GM04503 (cell line): ENCODE results near the gene CALCOCO2.
A peak's percentile ranks its signal among the peaks of the same experiment; 100 is the strongest.

Experiments used
- DNase-seq: peaks from one replicate; pipeline ENCODE4 v3.0.0-alpha.2; 2012; ENCODE audit warnings: low read depth

The CALCOCO2 gene

DNA sequence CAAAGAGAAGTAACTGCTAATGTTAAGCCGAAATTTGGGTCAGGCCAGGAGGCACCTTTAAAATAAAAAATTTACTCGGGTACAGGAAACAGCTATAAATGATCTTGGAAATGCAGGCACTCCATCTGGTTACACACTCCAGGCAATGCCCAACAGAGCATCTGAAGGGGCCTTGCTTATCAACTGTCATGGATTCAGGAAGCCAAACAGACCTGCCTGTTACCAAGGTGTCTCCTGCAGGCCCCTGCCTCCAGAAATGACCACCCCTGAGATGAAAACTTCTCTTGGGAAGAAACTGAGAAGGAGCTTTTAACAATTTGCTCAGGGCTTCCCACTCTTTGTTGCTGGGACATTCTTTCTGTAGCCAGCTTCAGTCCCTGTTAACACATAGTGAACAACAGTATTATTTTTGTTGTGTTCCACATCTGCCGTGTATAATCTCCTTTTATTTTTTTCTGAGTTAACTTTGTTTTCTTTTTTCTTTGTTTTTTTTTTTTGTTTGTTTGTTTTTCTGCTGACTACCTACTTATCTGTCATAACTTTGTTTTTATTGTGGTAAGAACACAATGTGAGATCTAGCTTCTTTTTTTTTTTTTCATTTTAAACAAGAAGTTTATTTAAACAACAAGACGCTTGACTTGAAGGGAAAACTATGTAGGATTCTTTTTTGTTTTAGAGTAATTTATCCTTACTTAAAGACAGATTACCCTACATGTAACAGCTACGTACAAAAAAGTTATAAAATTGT lies 43.0 kb downstream of the CALCOCO2 start:
- DNase-seq: no peak

DNA sequence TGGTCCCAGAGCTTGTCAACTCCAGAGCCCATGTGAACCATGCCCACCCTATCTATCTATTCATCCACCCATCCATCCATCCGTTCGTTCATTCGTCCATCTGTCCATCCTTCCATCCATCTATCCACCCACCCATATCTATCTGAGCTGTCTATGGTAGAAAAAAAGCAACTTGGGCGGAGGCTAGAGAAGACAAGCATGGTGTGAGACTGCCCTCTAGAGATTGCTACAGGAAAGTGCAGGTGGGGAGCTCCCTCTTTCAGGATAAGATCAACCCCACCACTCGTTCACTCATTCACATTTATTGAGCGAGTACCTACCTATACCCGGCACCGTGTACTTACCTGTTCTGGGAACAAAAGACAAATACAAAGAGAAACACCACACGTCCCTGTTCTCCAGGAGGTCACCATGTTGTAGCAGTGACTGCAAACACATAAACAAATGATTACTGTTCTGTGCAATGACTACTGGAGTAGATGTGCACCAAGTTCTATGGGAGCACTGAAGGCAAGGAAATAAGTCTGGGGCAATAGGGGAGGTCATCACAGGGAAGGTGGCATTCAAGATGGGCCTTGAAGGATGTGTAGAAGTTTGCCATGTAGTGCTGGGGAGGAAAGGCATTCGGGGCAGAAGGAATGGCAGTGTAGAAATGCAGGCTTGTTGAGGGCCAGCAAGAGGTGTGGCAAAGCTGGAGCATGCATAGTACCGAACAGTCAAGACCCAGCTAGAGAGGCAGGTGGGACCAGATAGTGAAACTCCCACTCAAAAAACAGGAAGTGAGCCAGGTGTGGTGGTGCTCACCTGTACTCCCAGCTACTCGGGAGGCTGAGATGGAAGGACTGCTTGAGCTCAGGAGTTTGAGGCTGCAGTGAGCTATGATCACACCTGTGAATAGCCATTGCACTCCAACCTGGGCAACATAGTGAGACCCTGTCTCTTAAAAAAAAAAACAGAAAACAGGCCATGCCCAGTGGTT lies 48.4 kb downstream of the CALCOCO2 start:
- no peak for DNase-seq

DNA sequence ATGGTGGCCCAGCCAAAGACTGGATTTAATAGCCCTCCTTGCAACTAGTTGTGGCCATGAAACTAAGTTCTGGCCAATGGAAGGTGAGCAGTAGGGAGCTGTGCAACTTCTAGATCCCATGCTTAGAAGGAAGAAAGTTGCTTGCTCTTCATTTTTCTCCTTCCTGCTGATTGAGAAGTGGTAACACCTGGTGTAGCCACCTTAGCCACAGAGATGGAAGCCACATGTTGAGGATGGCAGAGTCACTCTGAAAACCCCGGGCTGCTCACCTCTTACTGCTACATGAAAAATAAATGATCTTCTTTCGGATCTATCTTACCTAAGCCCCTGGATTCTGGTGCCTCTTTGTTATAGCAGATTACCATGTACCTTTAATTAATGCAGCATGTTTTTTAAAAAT lies 51.4 kb downstream of the CALCOCO2 start:
- DNase-seq: no peak

DNA sequence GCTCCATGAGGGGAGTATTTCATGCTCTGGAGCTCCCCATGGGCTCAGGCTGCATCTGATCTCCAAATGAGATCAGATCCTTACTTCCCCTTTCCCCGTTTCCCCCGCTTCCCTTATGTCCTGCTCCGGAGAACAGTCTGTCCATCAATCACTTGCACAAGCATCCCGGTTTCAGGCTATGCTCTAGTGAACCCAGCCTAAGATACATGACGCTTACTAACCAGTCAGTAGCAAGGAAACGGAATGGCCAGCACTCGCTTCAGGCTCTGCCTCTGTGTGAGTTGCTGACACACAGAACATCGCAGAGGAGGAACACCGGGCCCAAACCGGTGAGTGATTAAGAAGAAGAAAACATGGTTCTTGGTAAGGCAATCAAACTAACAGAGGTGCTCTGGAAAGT lies 52.3 kb downstream of the CALCOCO2 start:
- DNase-seq: no peak

DNA sequence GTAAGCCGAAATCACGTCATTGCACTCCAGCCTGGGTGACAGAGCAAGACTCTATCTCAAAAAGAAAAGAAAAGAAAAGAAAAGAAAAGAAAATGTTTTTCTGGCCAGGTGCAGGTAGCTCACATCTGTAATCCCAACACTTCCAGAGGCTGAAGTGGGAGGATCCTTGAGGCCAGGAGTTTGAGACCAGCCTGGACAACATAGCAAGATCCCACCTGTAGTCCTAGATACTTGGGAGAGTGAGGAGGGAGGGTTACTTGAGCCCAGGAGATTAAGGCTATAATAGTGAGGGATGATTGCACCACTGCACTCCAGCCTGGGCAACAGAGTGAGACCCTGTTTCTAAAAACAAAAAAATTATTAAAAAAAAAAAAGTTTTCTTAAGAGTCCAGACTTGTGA lies 59.3 kb downstream of the CALCOCO2 start:
- DNase-seq: no peak

DNA sequence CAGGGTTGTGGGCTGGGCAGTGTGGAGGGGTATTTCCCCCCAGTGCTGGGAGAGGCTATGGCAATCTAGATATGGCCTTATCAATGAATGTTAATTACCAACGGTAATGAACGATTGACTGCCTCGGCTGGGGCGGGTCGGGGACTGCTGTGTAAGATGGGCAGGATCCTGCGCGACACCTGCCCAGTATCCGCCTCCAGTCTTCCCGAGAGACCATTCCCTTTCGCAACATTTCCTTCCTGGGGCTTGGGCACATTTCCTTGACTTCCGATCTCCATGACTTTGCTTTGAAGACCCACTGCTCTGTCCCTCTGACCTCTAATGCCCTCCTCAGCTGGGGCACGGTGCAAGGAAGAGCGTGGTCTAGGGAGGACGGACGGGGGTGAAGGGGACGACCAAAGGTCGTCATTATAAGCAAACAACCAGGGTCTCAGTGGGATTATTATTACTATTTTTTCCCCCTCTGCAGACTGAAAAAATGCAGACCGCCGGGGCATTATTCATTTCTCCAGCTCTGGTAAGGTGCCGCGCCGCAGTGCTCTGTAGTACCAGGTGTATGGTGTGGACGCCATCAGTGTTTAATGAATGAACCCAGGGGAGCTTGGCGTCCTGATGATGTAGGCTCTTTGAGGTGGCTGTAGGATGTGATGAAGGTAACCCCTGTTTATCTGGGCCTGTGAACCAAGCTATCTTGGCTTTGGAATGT lies 62.3 kb downstream of the CALCOCO2 start:
- no peak for DNase-seq

DNA sequence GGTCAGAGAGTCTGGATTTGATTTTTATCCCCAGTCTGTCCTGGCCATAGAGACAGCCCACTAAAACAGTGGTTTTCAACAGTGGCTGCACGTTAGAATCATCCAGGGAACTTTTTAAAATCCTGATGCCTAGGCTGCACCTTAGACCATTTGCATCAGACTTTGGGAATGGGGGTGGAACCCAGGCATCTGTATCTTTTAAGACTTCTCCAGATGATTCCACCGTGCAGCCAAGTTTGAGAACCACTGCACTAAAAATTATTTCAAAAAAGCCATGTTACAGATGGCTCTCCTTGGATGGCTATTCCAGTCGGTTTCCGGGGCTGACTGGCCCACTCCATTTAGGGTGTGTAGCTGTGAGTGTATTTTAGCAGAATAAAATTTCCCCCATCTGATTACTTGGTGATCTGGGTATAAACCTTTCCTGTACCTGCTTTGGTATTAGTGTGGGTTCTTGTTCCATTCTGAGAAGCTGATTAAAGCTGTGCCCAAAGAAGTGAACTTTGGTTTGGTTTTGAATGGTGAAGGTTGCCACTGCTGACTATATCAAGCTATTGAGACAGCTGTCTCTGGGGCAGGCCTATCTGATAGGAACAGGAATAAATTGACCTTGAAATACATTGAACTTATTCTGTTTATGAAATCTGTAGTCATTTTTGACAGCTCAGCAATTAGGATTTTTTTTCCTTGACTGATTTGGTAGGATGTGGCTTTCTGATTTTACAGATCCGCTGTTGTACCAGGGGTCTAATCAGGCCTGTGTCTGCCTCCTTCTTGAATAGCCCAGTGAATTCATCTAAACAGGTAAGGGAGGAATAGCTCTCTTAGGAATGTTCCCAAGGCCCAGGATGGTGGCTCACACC lies 63.0 kb downstream of the CALCOCO2 start:
- DNase-seq: no peak

DNA sequence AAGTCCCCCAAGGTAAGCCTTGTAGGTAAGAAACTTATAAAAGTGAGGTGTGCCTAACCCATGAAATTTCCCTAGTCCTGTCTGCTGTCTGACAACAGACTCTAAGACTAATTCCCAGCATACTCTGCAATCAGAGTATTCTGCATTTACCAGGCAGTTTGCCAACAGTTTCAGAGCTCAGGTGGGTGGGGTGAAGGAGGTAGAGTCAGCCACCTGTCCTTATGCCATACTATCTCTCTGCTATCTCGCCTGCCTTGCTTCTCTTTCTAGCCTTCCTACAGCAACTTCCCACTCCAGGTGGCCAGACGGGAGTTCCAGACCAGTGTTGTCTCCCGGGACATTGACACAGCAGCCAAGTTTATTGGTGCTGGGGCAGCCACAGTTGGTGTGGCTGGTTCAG lies 64.1 kb downstream of the CALCOCO2 start:
- no peak for DNase-seq

DNA sequence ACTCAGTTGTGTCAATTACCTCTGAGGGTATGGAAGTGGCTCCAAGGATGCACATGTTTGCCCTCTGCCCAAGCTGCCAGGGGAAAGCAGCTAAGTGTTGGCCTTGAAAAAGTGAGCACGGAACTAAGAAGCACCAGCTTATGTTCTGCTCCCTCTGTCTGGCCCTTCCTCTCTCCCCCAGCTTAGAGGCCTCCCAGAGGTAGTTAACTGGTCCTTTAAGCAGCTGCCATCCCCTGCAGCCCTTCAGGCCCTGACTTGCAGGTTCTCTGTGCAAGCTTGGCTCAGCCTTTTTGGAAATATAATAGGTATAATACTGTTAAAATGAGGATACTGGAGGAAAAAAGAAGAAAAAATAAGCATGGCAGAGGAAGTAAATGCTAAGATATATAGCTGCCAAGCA lies 70.4 kb downstream of the CALCOCO2 start:
- DNase-seq: no peak

DNA sequence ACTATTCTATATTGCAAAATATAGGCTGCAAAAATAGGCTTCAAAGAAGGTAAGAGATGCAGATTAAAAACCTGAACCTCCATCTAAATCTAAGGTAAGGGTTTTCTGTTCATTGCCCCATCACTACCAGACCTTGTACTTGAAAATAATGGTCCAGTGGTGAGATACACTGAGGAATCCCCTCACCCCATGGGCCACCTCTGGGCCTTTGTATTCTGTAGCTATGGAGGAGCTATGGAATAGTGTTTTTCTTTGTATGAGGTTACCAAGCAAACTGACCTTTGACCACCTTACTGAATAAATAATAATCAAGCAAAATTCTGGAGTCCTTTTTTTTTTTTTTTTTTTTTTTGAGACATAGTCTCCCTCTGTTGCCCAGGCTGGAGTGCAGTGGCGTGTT lies 72.6 kb downstream of the CALCOCO2 start:
- DNase-seq: no peak

DNA sequence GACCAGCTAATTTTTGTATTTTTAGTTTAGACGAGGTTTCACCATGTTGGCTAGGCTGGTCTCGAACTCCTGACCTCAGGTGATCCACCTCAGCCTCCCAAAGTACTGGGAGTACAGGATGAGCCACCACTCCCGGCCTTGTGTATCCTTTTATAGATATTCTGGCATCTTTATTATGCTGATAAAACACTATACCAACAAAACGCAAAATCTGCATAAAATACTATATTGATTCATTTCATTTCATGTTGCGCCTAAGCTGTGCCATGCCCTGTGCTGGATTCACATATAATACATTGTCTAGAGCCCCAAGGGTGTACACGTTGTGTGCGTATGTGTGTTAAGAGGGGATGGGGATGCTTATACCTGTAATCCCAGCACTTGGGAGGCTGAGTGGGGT lies 73.6 kb downstream of the CALCOCO2 start:
- no peak for DNase-seq

DNA sequence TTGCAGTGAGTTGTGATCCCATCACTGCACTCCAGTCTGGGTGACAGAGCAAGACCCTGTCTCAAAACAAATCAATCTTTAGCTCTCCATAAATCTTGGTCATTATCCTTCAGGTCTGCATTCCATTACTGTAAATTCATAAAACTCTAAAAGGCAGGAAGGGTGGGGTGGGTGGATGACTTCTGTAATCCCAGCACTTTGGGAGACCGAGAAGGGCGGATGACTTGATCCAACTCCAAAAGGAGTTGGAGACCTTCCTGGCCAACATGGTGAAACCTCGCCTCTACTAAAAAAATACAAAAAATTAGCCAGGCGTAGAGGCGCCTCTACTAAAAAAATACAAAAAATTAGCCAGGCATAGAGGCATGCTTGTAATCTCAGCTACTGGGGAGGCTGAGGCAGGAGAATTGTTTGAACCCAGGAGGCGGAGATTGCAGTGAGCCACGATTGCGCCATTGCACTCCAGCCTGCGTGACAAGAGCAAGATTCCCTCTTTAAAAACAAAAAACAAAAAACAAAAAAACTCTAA lies 75.2 kb downstream of the CALCOCO2 start:
- no peak for DNase-seq

DNA sequence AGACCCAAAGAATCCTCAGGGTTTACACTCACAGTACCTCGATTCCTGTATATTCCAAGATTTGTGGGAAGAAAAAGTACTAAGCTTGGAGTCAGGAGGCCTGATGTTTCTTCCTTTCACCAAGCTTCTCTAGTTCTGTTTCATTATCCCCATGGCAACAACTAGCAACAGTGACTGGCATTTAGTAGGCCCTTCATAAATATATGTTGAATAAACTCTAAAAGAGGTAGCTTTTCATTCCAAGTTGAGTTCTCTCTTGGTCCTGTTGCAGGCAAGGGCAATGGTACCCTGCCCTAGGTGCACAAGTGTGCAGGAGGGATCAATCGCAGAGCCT lies 76.8 kb downstream of the CALCOCO2 start:
- peak; percentile 49 for DNase-seq

DNA sequence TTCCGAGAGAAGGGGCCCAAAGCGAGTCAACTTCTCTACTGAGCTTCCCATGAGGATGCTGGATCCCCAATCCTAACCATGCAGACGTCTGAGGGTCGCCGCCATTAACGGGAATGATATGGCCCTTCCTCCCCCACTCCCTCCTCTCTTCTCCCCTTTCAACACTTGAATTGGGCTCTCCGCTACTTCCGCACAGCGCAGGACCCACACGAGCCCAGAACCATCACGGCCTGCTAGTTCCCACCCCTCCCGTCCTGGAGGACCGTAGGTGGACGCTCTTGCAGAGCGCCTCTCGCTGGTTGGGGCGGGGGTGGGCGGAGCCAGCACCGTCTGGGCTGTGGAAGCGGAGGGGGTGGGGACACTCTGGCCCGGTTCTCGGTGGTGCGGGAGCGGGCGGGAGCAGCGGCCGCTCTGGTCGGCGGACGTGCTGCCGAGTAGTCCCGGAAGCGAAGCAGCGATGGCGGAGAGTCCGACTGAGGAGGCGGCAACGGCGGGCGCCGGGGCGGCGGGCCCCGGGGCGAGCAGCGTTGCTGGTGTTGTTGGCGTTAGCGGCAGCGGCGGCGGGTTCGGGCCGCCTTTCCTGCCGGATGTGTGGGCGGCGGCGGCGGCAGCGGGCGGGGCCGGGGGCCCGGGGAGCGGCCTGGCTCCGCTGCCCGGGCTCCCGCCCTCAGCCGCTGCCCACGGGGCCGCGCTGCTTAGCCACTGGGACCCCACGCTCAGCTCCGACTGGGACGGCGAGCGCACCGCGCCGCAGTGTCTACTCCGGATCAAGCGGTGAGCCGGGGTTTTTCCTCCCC lies 77.4 kb downstream of the CALCOCO2 start, which contains the start of gene UBE2Z:
Gene UBE2Z (plus strand): TSS at position 361 of the 797 bp plus-strand sequence. CDS start 97 bp downstream, at position 458.
- DNase-seq: peak; percentile 76

DNA sequence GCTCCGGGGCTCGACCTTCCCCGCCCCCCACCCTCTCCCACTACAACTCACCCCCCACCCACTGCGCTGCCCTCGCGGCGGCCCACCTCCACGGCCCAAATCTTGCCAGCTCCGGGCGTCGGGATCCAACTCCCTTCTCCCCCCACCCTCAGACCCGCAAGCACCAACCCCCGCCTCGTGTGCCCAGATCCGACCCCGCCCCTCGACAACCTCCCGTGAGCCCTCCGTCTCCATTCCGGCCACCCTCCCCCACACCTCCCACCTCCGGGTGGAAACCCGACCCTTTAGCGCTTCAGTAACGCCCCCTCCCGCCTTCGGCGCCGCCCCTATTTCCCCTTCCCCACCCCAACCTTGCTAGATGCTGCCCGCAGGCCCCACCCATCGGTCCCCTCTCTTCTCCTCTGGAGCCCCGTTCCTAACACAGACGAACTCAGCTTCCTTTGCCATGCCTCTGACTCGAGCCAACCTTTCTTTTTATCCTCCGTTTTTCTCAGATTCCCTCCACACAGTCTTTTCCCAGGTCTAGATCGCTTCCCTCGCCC lies 78.1 kb downstream of the CALCOCO2 start:
- DNase-seq: no peak

DNA sequence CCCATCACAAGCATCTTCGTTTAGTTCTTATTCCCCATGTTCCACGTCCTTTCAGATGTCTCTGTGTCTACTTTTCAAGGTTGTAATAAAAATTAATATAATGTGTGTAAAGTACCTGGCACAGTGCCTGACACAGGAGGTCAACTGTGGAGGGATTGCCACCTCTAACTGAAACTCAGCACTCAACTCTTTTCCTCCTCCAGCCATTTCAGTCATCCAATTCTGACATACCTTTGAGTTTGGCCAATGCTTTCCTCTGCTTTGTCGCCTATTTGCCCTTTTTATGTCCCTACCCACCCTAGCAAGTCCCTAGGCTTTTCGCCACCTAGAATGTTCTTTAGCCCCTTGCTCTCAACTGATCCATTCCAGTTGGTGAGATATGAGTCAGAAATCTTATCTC lies 78.9 kb downstream of the CALCOCO2 start:
- DNase-seq: no peak

DNA sequence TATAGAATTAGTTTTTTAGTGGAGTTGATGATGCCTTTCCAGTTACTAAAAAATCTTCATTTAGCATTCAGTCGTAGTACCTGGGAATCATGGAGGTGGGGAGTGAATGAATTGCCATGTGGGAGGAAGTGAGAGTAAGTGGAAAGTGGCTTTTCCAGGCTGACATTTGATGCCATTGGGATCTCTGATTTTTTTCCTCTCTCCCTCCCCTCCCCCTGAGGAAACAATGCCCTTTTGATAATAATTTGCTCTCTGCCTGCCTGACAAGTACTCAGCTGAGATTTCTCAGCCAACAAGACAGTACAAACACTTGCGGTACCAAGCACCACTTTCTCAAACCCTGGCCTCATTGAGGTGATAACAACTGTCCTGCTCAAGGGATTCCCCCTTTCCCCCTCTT lies 79.5 kb downstream of the CALCOCO2 start:
- no peak for DNase-seq

DNA sequence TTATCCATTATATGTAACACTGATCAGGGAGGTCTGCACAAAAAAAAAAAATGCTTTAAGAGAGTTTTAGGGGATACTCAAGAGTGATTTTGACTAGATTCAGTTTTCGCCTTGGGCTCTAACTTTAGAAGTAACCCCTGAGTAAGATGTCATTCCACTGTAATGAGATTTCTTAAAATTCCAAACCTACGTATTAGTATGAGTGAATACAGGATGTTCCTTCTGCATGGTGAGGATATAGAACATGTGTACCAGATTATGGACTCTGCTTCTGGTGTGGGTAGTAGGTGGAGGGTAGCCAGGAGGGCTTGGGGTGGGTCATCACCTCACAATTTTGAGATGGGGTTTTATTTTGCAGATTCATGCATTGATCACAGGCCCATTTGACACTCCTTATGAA lies 81.6 kb downstream of the CALCOCO2 start:
- no peak for DNase-seq
